Gastrocnemius medialis (tissue), 4 donors: Measurements from ENCODE around the gene TRABD2A. TPM values are rescaled to one million over a fixed set of nuclear protein-coding genes. Genes with fewer than 3 reads are reported as not detected.

ENCODE experiments used
- ATAC-seq, 2 donors: fragments of 150-250 bp; one replicate each; pipeline ENCODE4 v1.9.1; 2016
- DNase-seq, 2 donors: peaks; one replicate each; pipeline ENCODE4 v3.0.0-alpha.2; 2019
- H3K27ac ChIP-seq, 4 donors: fragments of 200-600 bp; sonication (generic); 1 replicate in 1 of 4; 2 replicates in 3 of 4; pipeline ENCODE4 v1.5.1; 2016 to 2018; ENCODE audit warnings: mild to moderate bottlenecking in 2 of 4, moderate library complexity in 1 of 4
- H3K27me3 ChIP-seq, 3 donors: fragments of 200-600 bp; sonication (generic) in 2 of 3; 1 replicate in 1 of 3; 2 replicates in 2 of 3; pipeline versions ENCODE4 v1.5.1 to v1.6.0; 2016 to 2019; ENCODE audit warnings: mild to moderate bottlenecking in 1 of 3, moderate library complexity in 1 of 3
- H3K36me3 ChIP-seq, 2 donors: fragments of 200-600 bp; sonication (generic) in 1 of 2; one replicate each; pipeline ENCODE4 v1.5.1; 2017 to 2018
- H3K4me1 ChIP-seq, 2 donors: fragments of 200-600 bp; sonication (generic) in 1 of 2; one replicate each; pipeline ENCODE4 v1.5.1; 2016 to 2017; ENCODE audit warnings: mild to moderate bottlenecking in 2 of 2
- H3K4me3 ChIP-seq, 4 donors: fragments of 200-600 bp; sonication (generic) in 3 of 4; 1 replicate in 1 of 4; 2 replicates in 3 of 4; pipeline ENCODE4 v1.5.1; 2016 to 2019; ENCODE audit warnings: mild to moderate bottlenecking in 2 of 4
- H3K9me3 ChIP-seq, 3 donors: fragments of 200-600 bp; sonication (generic) in 2 of 3; 1 replicate in 1 of 3; 2 replicates in 2 of 3; pipeline ENCODE4 v1.5.1; 2016 to 2019
- POLR2A ChIP-seq, 2 donors: fragments of 450-650 bp; IDR thresholded peaks; one replicate each; pipeline ENCODE4 v1.6.1; 2017; ENCODE audit warnings: antibody characterized with exemption in 2 of 2, mild to moderate bottlenecking in 2 of 2, moderate library complexity in 2 of 2
- in situ Hi-C, 4 donors: fragments of 200-750 bp; cut with MboI; loops; one replicate each; pipeline versions ENCODE4 v1.15.0 to v1.8.0; 2017; ENCODE audit warnings: low sequenced_read_pairs in 4 of 4
- intact Hi-C: fragments of 100-400 bp; cut with DNase I; formaldehyde crosslinking; loops from one replicate; pipeline ENCODE4 v1.15.1; 2023; ENCODE audit warnings: low total_unique reads
- total RNA-seq, 4 donors: library from RNA; depleted of rRNA; stranded (reverse); fragments of >200 nt; gene quantifications; one replicate each; pipeline versions ENCODE4 v1.1.0 to v1.2.3, GENCODE V29; 2016
- TF ChIP-seq, protein P1 (sequence below), 5 experiments: fragments of 450-650 bp in 3 of 5; fragments of 200-600 bp in 2 of 5; sonication (generic) in 2 of 5; IDR thresholded peaks in 4 of 5; conservative IDR thresholded peaks in 1 of 5; 1 replicate in 4 of 5; 2 replicates in 1 of 5; pipeline ENCODE4 v1.5.1; 2016 to 2019; ENCODE audit warnings: antibody characterized with exemption in 5 of 5, mild to moderate bottlenecking in 3 of 5, moderate library complexity in 3 of 5

The TRABD2A gene
- total RNA-seq, 4 donors from 2014 or later = 0.27 to 0.97 (median 0.64) TPM

DNA sequence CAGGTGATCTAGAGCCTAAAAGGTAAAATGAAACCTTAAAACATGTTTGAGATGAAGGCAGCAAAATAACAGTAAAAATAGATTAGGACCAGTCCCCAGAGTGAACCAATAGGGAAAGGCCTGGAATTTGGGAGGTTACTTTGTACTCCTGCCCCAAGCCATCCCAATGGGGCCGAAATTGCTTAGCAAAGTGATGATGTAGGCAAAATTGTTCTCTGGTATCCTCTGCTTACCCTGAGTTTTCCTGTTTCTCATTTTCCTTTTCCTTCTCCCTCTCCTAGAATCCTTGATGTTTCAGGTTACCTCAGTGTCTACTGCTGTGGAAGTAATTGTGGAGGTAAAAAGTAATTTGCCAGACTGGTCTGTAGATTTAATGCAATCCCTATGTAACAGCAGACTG lies 92.9 kb downstream of the TRABD2A start:
- ATAC-seq = no peak
- intact Hi-C loops (no loop called here), in situ Hi-C loops (no loop called here)
- H3K27ac ChIP-seq = no peak overlapping the region
- H3K9me3 ChIP-seq = no peaks in the 10 kb centered on the region
- DNase-seq = no peak
- TF ChIP-seq, protein P1, sequence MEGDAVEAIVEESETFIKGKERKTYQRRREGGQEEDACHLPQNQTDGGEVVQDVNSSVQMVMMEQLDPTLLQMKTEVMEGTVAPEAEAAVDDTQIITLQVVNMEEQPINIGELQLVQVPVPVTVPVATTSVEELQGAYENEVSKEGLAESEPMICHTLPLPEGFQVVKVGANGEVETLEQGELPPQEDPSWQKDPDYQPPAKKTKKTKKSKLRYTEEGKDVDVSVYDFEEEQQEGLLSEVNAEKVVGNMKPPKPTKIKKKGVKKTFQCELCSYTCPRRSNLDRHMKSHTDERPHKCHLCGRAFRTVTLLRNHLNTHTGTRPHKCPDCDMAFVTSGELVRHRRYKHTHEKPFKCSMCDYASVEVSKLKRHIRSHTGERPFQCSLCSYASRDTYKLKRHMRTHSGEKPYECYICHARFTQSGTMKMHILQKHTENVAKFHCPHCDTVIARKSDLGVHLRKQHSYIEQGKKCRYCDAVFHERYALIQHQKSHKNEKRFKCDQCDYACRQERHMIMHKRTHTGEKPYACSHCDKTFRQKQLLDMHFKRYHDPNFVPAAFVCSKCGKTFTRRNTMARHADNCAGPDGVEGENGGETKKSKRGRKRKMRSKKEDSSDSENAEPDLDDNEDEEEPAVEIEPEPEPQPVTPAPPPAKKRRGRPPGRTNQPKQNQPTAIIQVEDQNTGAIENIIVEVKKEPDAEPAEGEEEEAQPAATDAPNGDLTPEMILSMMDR (IDR thresholded peaks at IDR 0.05 in 4 of 5, conservative IDR thresholded peaks at IDR 0.05 in 1 of 5) = no peak
- TF ChIP-seq POLR2A (IDR thresholded peaks at IDR 0.05) = no peak
- no peaks in the 10 kb centered on the region for H3K27me3 ChIP-seq
- H3K4me3 ChIP-seq = no peak overlapping the region
- no peaks in the 10 kb centered on the region for H3K4me1 ChIP-seq
- no peaks in the 10 kb centered on the region for H3K36me3 ChIP-seq

DNA sequence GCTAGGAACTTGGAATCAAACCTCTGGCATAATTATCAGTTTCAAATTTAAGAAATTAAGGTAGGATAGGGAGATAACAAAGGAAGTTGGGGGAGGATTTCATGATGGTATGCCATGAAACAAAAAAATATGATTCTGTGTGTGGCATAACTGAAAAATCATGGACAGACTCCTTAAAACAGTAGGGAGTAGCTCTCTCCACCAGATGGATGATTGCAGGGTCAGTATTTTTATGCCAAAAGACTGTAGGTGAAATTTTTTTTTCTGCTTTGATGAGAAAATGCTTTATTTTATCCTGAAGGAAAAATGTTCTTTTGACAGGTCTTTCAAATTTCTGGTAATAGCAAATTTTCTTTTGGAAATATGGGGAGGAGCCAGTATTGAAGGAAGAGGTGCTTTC lies 94.3 kb downstream of the TRABD2A start:
- intact Hi-C loops (no loop called here), in situ Hi-C loops (no loop called here)
- H3K27me3 ChIP-seq = no peaks in the 10 kb centered on the region
- no peak for DNase-seq
- H3K9me3 ChIP-seq = no peaks in the 10 kb centered on the region
- H3K36me3 ChIP-seq = no peaks in the 10 kb centered on the region
- no peaks in the 10 kb centered on the region for H3K4me1 ChIP-seq
- no peak for ATAC-seq
- TF ChIP-seq POLR2A (IDR thresholded peaks at IDR 0.05) = no peak
- TF ChIP-seq, protein P1 (IDR thresholded peaks at IDR 0.05 in 4 of 5, conservative IDR thresholded peaks at IDR 0.05 in 1 of 5) = no peak
- no peak overlapping the region for H3K27ac ChIP-seq
- H3K4me3 ChIP-seq = no peak overlapping the region

DNA sequence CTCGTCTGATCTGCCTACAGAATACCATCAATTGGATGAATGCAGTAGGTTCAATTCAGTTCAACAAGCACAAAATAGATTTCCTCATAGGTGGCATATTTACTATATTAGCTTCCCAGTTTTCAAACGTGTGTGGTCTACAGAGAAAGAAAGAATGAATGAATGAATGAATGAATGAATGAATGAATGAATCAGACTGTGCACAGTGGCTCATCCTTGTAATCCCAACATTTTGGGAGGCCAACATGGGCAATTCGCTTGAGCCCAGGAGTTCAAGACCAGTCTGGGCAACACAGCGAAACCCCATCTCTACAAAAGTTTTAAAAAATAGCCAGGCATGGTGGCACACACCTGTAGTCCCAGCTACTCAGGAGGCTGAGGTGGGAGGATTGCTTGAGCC lies 94.9 kb downstream of the TRABD2A start:
- intact Hi-C loops = no loop called here
- ATAC-seq (no peak), DNase-seq (no peak)
- H3K27me3 ChIP-seq = no peaks in the 10 kb centered on the region
- no peaks in the 10 kb centered on the region for H3K36me3 ChIP-seq
- in situ Hi-C loops = no loop called here
- no peaks in the 10 kb centered on the region for H3K4me1 ChIP-seq
- TF ChIP-seq, protein P1 (IDR thresholded peaks at IDR 0.05 in 4 of 5, conservative IDR thresholded peaks at IDR 0.05 in 1 of 5) = no peak
- no peak for TF ChIP-seq POLR2A (IDR thresholded peaks at IDR 0.05)
- no peaks in the 10 kb centered on the region for H3K9me3 ChIP-seq
- no peak overlapping the region for H3K27ac ChIP-seq
- H3K4me3 ChIP-seq = no peak overlapping the region

DNA sequence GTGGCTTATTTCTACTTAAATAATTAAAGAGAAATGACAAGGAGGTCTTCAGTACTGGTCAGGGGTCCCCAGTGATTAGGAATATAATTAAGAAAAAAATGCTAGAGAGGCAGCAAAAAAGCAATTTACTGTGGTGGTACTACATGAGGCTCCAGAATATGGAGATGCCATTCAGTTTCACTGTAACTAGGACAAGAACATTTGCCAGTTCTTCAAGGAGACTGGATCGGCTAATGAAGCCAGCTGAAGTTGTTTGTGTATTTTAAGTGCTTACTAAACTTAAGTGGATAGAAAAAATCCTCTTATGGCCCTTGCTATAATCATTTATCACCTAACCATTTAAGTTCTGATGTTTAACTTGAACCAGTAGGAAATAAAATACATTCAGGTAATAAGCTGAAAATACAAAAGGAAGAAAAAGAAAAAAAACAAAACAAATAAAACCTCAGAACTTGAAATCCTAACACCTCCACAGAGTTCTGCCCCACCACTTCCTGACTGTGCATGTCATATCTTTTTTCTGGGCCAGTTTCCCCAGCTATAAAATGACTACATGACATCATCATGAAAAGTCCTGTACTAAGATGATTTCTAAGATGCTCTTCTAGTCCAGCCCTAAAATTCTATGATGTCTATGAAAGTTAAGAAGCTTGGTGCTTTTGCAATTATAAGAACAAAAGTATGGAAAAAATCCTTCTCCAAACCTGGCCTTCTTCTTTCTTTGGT lies 98.0 kb downstream of the TRABD2A start:
- in situ Hi-C loops (no loop called here), intact Hi-C loops (no loop called here)
- H3K4me3 ChIP-seq = no peak overlapping the region
- H3K27me3 ChIP-seq = no peaks in the 10 kb centered on the region
- ATAC-seq = no peak
- H3K9me3 ChIP-seq = no peaks in the 10 kb centered on the region
- no peaks in the 10 kb centered on the region for H3K4me1 ChIP-seq
- no peak overlapping the region for H3K27ac ChIP-seq
- DNase-seq = no peak
- H3K36me3 ChIP-seq = no peaks in the 10 kb centered on the region
- TF ChIP-seq, protein P1 (IDR thresholded peaks at IDR 0.05 in 4 of 5, conservative IDR thresholded peaks at IDR 0.05 in 1 of 5) = no peak
- no peak for TF ChIP-seq POLR2A (IDR thresholded peaks at IDR 0.05)
